AG04449 (cell line): ENCODE results near the gene RHOH.

ENCODE experiments used
- CTCF ChIA-PET: fragments of 350-600 bp; formaldehyde crosslinking; extraction: SDS; loops from one replicate; lab custom pipeline; 2021; ENCODE audit warnings: antibody characterized with exemption; lab: Yijun Ruan, JAX
- POLR2A ChIA-PET: fragments of 400-600, 350-600 bp; formaldehyde crosslinking; extraction: SDS; loops from one replicate; lab custom pipeline; 2020; ENCODE audit warnings: antibody characterized with exemption, inconsistent platforms; lab: Yijun Ruan, JAX
- DNase-seq: peaks from one replicate; pipeline ENCODE4 v3.0.0-alpha.2; 2010; ENCODE audit warnings: low read depth, low spot score
- H3K4me3 ChIP-seq: 2 replicates; pipeline ENCODE4 v1.5.1; 2011; ENCODE audit warnings: low read depth, mild to moderate bottlenecking, control low read depth, low read length
- TF ChIP-seq, protein P1 (sequence below): IDR thresholded peaks from one replicate; pipeline ENCODE4 v1.5.1; 2011; ENCODE audit warnings: mild to moderate bottlenecking, moderate library complexity, low read length, control low read depth, inconsistent platforms; ENCODE audit not compliant: insufficient read depth; ENCODE audit errors: missing control alignments

Gene RHOH

DNA sequence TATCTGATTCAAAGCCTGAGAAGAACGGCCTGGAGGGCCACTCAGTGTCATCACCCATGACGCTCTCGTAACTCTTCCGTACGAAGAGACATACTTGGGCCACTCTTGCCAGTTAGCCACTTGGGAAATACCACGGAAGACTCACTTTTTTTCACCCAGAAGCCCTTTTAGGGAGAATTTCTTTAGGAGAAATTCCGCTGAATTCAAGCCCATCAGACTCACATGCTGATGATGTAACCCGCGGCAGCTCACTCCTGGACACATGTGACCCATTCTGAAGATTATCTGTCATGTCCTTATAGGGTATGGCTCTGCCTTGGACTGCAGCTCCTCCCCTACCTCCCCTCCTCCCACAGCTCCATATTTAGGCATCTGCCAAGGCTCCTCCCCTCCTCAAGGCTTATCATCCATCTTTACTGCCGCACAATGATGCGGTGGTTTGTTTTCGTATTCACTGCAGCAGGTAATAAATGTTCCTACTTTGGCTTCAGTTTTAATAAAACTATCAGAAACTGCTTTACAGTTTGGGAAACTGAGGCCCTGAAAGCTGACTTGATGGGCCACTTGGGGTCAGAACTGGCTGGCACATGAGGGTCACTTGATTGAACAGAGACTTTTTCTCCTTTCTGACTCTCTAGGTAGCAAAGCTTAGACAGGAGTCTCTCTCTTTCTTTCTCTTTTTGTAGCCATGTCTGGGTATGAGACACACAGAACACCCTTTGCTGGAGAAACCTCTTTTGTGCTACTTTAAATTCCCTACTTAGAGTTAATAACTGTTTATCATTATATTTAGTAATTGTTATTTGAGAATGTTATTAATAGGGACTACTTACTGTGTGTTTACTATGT, 42.1 kb downstream of the RHOH start:
- POLR2A ChIA-PET = no interaction called here
- CTCF ChIA-PET = interaction anchor here (1.2 to 1.6 kb wide), 2 partner anchors 10 to 78 kb away, joined by 3 to 5 read pairs; no protein-coding TSS in a partner anchor

DNA sequence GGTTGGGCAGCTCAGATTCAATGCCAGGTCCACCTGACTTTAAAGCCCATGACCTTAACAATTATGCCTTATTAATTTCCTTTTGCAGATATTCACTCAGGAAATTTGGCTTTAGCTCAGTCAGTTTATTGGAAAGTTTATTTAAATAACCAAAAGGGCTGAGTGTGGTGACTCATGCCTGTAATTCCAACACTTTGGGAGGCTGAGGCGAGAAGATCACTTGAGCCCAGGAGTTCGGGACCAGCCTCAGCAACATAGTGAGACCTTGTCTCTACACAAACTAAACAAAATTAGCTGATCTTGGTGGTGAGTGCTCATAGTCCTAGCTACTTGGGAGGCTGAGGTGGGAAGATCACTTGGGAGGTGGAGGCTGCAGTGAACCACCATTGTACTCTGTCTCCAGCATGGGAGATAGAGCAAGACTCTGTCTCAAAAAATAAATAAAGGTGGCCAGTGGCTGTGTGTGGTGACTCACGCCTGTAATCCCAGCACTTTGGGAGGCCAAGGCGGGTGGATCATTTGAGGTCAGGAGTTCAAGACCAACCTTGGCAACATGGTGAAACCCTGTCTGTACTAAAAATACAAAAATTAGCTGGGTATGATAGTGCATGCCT, 43.3 kb downstream of the RHOH start:
- TF ChIP-seq, protein P1, sequence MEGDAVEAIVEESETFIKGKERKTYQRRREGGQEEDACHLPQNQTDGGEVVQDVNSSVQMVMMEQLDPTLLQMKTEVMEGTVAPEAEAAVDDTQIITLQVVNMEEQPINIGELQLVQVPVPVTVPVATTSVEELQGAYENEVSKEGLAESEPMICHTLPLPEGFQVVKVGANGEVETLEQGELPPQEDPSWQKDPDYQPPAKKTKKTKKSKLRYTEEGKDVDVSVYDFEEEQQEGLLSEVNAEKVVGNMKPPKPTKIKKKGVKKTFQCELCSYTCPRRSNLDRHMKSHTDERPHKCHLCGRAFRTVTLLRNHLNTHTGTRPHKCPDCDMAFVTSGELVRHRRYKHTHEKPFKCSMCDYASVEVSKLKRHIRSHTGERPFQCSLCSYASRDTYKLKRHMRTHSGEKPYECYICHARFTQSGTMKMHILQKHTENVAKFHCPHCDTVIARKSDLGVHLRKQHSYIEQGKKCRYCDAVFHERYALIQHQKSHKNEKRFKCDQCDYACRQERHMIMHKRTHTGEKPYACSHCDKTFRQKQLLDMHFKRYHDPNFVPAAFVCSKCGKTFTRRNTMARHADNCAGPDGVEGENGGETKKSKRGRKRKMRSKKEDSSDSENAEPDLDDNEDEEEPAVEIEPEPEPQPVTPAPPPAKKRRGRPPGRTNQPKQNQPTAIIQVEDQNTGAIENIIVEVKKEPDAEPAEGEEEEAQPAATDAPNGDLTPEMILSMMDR = no peak
- POLR2A ChIA-PET = no interaction called here

More for the DNA sequence above, 42.1 kb downstream of the RHOH start:
- TF ChIP-seq, protein P1 = no peak
- no peak overlapping the region for H3K4me3 ChIP-seq
- no peak for DNase-seq

DNA sequence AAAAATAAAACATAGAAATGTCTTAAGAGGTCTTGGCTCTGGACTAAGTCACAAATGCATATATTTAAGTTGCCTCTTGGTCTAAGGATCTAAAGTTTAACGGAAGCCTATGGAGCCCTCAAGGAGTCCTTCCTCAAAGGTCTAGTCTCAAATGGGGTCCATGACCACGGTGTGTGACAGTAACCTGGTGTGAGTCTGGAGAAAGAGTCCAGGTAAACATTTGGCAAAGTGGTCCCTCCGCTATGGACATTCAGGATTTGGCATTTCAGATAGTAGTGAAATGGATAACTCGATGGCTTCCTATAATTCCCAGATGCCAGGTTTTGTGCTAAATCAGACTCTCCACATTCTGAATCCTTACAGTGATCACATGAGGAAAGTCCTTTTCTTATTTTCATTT, 44.2 kb downstream of the RHOH start:
- TF ChIP-seq, protein P1 = no peak
- H3K4me3 ChIP-seq = no peak overlapping the region
- no peak for DNase-seq
- CTCF ChIA-PET = no interaction called here
- POLR2A ChIA-PET = no interaction called here

More for the DNA sequence above, 43.3 kb downstream of the RHOH start:
- CTCF ChIA-PET = interaction anchor here (1.2 to 1.6 kb wide), 2 partner anchors 11 to 77 kb away, joined by 3 to 5 read pairs; no protein-coding TSS in a partner anchor
- H3K4me3 ChIP-seq = no peak overlapping the region
- DNase-seq = no peak

DNA sequence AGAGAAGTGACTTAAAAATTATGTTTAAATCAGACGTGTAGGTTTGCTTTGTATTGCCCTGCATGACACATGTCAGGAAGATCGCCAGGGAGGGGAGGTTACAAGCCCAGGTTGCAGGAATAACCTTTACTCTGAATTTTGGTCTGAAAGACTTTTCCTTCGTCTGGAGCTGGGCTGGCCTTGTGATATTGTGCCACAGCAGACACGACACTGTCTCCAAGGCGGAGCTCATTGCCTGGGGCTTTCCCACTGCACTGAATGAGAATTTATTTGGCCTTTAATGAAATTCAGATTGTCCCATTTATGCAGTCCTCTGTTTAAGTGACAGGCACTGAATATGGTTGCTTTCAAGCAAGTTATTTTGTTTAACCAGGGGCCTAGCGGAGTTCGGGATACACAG, 45.1 kb downstream of the RHOH start:
- CTCF ChIA-PET = no interaction called here
- no peak for DNase-seq
- H3K4me3 ChIP-seq = no peak overlapping the region
- POLR2A ChIA-PET = no interaction called here
- TF ChIP-seq, protein P1 = no peak

DNA sequence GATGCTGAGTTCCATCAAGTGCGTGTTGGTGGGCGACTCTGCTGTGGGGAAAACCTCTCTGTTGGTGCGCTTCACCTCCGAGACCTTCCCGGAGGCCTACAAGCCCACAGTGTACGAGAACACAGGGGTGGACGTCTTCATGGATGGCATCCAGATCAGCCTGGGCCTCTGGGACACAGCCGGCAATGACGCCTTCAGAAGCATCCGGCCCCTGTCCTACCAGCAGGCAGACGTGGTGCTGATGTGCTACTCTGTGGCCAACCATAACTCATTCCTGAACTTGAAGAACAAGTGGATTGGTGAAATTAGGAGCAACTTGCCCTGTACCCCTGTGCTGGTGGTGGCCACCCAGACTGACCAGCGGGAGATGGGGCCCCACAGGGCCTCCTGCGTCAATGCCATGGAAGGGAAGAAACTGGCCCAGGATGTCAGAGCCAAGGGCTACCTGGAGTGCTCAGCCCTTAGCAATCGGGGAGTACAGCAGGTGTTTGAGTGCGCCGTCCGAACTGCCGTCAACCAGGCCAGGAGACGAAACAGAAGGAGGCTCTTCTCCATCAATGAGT, 46.6 kb downstream of the RHOH start:
- CTCF ChIA-PET = no interaction called here
- H3K4me3 ChIP-seq = no peak overlapping the region
- TF ChIP-seq, protein P1 = no peak
- DNase-seq = no peak
- POLR2A ChIA-PET = no interaction called here

DNA sequence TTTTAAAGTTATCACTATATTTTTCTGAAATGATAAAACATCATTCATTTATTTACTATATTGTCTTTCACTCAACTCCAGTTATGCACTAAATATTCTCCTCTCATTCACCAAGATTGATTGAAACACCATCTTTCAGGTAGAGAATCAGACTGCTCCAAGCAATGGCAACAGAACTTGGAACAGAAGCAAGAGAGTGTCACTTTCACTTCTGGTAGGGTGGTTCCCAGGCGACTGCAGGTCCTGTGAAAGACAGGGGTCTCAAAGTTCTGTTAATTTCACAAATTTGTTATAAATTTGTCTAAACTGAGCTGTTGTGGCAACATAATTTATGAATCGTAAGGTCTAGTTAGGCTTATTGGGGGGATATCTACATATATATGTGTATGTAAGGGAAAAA, 47.8 kb downstream of the RHOH start:
- CTCF ChIA-PET = interaction anchor here (0.6 kb wide), 1 partner anchor 12 kb away, joined by 4 read pairs; no protein-coding TSS in a partner anchor
- POLR2A ChIA-PET = no interaction called here
- TF ChIP-seq, protein P1 = no peak
- DNase-seq = no peak
- no peak overlapping the region for H3K4me3 ChIP-seq
